ENCODE data around the gene VAC14. TPM values are rescaled to one million over a fixed set of nuclear protein-coding genes. Genes with fewer than 3 reads are reported as not detected.

VAC14 gene
- total RNA-seq, 3 donors from 2014 or later = 32.3 to 35.1 (median 32.8) TPM

- Histone ChIP-seq H3K9me3 (no peaks in the 10 kb centered on the region), H3K36me3 (ENCODE audit: low read depth) (peaks cover 21% of the 10 kb centered on the region), H3K4me3 (no peak overlapping the region), H3K4me1 (ENCODE audit: low read depth) (no peaks in the 10 kb centered on the region)
- ATAC-seq (no peak), DNase-seq (no peak)
- intact Hi-C loops (cut with DNase I, micrococcal nuclease) = no loop called here
- no peak for TF ChIP-seq CTCF (IDR thresholded peaks at IDR 0.05)
Observed at GRCh38 chr16:70782237-70782636, 18.7 kb downstream of the VAC14 start.

- peaks cover 21% of the 10 kb centered on the region for H3K36me3 ChIP-seq (ENCODE audit: low read depth)
Observed at GRCh38 chr16:70781800-70782199, 19.2 kb downstream of the VAC14 start.

GRCh38 chr16:70780546-70780945 is 20.4 kb downstream of the VAC14 start:
- peaks cover 21% of the 10 kb centered on the region for H3K36me3 ChIP-seq (ENCODE audit: low read depth)
- peak in 1 of 3 donors; percentile 14 for DNase-seq
- TF ChIP-seq CTCF (IDR thresholded peaks at IDR 0.05) = no peak
- intact Hi-C loops (cut with DNase I, micrococcal nuclease) = no loop called here
- H3K4me1 ChIP-seq (ENCODE audit: low read depth) = no peaks in the 10 kb centered on the region
- ATAC-seq = no peak
- H3K9me3 ChIP-seq = no peaks in the 10 kb centered on the region
- H3K4me3 ChIP-seq = no peak overlapping the region

More at GRCh38 chr16:70781800-70782199, 19.2 kb downstream of the VAC14 start:
- Histone ChIP-seq H3K4me1 (ENCODE audit: low read depth) (no peaks in the 10 kb centered on the region), H3K9me3 (no peaks in the 10 kb centered on the region), H3K4me3 (no peak overlapping the region)
- ATAC-seq (no peak), DNase-seq (peak in 1 of 3 donors; percentile 10)
- intact Hi-C loops (cut with DNase I, micrococcal nuclease) = no loop called here
- TF ChIP-seq CTCF (IDR thresholded peaks at IDR 0.05) = no peak

- TF ChIP-seq CTCF (IDR thresholded peaks at IDR 0.05) = no peak
- intact Hi-C loops (cut with DNase I, micrococcal nuclease) = loop anchor here in 1 of 2 donors (10.0 kb wide), 1 partner anchor 95 kb away; the partner anchor contains the start of gene MTSS2
- Histone ChIP-seq H3K9me3 (no peaks in the 10 kb centered on the region), H3K36me3 (ENCODE audit: low read depth) (peaks cover 18% of the 10 kb centered on the region), H3K4me3 (no peak overlapping the region), H3K4me1 (ENCODE audit: low read depth) (no peaks in the 10 kb centered on the region)
- no peak for ATAC-seq
- no peak for DNase-seq
Observed at GRCh38 chr16:70779361-70779760, 21.6 kb downstream of the VAC14 start.

GRCh38 chr16:70778901-70779309 is 22.1 kb downstream of the VAC14 start:
- intact Hi-C loops (cut with DNase I, micrococcal nuclease) = loop anchor here in 1 of 2 donors (10.0 kb wide), 1 partner anchor 94 kb away; the partner anchor contains the start of gene MTSS2
- peak; percentile 49 for ATAC-seq
- H3K4me3 ChIP-seq = no peak overlapping the region
- no peak for TF ChIP-seq CTCF (IDR thresholded peaks at IDR 0.05)
- peak in 2 of 3 donors; percentile 37 to 43 for DNase-seq
- H3K9me3 ChIP-seq = no peaks in the 10 kb centered on the region
- peaks cover 14% of the 10 kb centered on the region for H3K36me3 ChIP-seq (ENCODE audit: low read depth)
- no peaks in the 10 kb centered on the region for H3K4me1 ChIP-seq (ENCODE audit: low read depth)

Measured in mucosa of descending colon (tissue), 3 donors.